ENCODE measurements around the gene UCK2.

DNA sequence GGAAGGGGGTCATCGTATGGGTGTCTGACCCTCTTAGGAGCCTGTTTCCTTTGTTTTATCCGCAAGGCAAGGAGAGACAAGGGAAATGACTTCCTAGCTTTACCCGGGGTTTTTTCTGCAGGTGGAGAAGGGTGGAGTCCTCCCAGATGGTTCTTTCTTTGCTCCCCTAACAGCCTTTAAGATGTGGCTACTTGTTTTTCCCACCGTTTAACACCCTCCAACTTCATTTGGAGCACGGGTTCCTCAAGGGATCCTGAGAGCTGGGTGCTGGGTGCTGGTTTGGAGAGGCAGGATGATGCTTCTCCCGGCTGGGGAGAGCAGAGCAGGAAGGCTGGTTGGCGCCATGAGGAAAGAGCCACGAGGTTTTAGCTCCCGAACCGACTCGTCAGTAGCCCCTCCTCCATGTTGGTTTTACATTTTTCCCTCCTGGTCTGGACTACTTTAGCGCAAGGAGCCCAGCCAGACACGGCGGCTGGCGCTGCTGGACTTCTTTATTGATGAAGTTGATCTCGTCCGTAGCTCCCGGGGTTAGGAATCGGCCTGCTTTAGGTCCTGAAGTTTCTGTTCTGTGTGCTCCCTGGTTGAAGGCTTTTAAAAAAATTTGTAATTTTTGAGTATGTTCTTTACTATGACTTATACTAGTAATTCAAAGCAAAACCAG lies 1.4 kb downstream of the UCK2 start:
- TF ChIP-seq, protein P1, sequence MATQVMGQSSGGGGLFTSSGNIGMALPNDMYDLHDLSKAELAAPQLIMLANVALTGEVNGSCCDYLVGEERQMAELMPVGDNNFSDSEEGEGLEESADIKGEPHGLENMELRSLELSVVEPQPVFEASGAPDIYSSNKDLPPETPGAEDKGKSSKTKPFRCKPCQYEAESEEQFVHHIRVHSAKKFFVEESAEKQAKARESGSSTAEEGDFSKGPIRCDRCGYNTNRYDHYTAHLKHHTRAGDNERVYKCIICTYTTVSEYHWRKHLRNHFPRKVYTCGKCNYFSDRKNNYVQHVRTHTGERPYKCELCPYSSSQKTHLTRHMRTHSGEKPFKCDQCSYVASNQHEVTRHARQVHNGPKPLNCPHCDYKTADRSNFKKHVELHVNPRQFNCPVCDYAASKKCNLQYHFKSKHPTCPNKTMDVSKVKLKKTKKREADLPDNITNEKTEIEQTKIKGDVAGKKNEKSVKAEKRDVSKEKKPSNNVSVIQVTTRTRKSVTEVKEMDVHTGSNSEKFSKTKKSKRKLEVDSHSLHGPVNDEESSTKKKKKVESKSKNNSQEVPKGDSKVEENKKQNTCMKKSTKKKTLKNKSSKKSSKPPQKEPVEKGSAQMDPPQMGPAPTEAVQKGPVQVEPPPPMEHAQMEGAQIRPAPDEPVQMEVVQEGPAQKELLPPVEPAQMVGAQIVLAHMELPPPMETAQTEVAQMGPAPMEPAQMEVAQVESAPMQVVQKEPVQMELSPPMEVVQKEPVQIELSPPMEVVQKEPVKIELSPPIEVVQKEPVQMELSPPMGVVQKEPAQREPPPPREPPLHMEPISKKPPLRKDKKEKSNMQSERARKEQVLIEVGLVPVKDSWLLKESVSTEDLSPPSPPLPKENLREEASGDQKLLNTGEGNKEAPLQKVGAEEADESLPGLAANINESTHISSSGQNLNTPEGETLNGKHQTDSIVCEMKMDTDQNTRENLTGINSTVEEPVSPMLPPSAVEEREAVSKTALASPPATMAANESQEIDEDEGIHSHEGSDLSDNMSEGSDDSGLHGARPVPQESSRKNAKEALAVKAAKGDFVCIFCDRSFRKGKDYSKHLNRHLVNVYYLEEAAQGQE (IDR thresholded peaks at IDR 0.05; ENCODE audit: insufficient replicate concordance, low read depth) = peak; percentile 69
- no peak for TF ChIP-seq CTCF (IDR thresholded peaks at IDR 0.05; ENCODE audit: insufficient read depth, low read length)
